ENCODE data around the gene MAP2K4. TPM values are rescaled to one million over a fixed set of nuclear protein-coding genes. Genes with fewer than 3 reads are reported as not detected.

The MAP2K4 gene
- total and polyA plus RNA-seq, 2 of the 4 experiments (the other 2 are of a cell fraction) = 14.5 to 32.6 TPM

DNA sequence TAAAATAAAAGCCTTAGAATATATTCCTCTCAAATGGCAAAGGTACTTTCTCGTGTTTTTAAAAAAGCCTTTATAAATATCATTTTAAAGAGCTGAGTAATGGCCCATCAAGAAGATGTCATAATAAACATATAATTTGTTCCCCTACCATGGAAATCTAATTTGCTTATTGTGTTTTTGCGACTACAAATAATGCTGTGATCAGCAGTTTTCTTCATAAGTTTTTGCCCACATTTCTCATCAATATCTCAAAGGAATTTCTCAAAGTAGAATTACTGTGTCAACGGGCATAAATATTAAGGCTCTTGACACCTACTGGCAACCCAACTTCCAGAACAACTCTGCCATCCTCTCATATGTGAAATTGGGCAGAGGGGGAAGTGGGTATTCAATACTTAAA, 40.9 kb upstream of the MAP2K4 start:
- intact Hi-C loops (cut with micrococcal nuclease) = no loop called here
- Histone ChIP-seq H2AFZ (replicated peaks; ENCODE audit: low read length, poor library complexity) (no peak overlapping the region), H3K79me1 (ENCODE audit: low read depth in 1 of 2, low read length in 2 of 2) (no peaks in the 10 kb centered on the region), H4K8ac (ENCODE audit: low read depth in 2 of 2, low read length in 2 of 2) (no peak overlapping the region), H3K36me3 (ENCODE audit: control insufficient read depth, insufficient read depth, low read length) (peaks cover 19% of the 10 kb centered on the region), H2BK5ac (ENCODE audit: low read depth, low read length, poor library complexity, severe bottlenecking) (no peak overlapping the region), H4K20me1 (ENCODE audit: insufficient read depth, low read length) (no peaks in the 10 kb centered on the region), H3K56ac (ENCODE audit: extremely low read depth, insufficient read depth, low read length) (no peak overlapping the region), H3K27ac (ENCODE audit: insufficient read depth, low read length) (no peak overlapping the region), H3K4me2 (ENCODE audit: low read depth, low read length) (no peak overlapping the region), H3K18ac (ENCODE audit: low read depth, low read length) (no peak overlapping the region), H2AK5ac (ENCODE audit: low read depth, low read length) (no peak overlapping the region), H2AK9ac (replicated peaks; ENCODE audit: low read depth, low read length, poor library complexity) (no peak overlapping the region), H3K4ac (ENCODE audit: low read depth, low read length) (no peak overlapping the region), H4K5ac (ENCODE audit: low read depth, low read length) (no peak overlapping the region), H3K9me1 (ENCODE audit: insufficient read depth, low read length) (no peaks in the 10 kb centered on the region), H3K27me3 (ENCODE audit: control insufficient read depth, insufficient read depth, low read length) (no peaks in the 10 kb centered on the region), H2BK120ac (ENCODE audit: low read depth, low read length) (no peak overlapping the region), H3K9me3 (ENCODE audit: control insufficient read depth, insufficient read depth, low read length) (no peaks in the 10 kb centered on the region), H3K4me1 (ENCODE audit: control insufficient read depth, insufficient read depth, low read length) (no peaks in the 10 kb centered on the region), H3K23ac (ENCODE audit: low read depth, low read length) (no peak overlapping the region), H2BK20ac (ENCODE audit: low read depth, low read length) (no peak overlapping the region), H3K9ac (ENCODE audit: low read depth, low read length) (no peak overlapping the region), H4K91ac (ENCODE audit: insufficient read depth, low read depth, low read length) (no peak overlapping the region), H3K4me3 (ENCODE audit: insufficient read depth, low read depth, low read length) (no peak overlapping the region), H3K14ac (replicated peaks; ENCODE audit: low read depth, low read length) (no peak overlapping the region), H2BK15ac (ENCODE audit: low read depth, low read length) (no peak overlapping the region)
- no TSS peak for BruUV-seq (replicated peaks)
- in situ Hi-C loops (cut with MboI; ENCODE audit: low sequenced_read_pairs) = loop anchor here (10.0 to 25.0 kb wide), 2 partner anchors 1105 to 1317 kb away; partner anchors contain the start of gene MYH3
- dilution Hi-C loops (cut with HindIII; ENCODE audit: low sequenced_read_pairs, unreplicated experiment) = no loop called here
- no peak for TF ChIP-seq RCOR1 (IDR thresholded peaks at IDR 0.05; ENCODE audit: insufficient replicate concordance, low read length)
- TF ChIP-seq CHD1 (IDR thresholded peaks at IDR 0.05; ENCODE audit: low read depth, low read length) = no peak
- TF ChIP-seq CEBPB (IDR thresholded peaks at IDR 0.05; ENCODE audit: low read depth, low read length) = no peak
- no peak for TF ChIP-seq FOS (IDR thresholded peaks at IDR 0.05; ENCODE audit: low read depth, low read length)
- peak; percentile 99 for TF ChIP-seq MAFK (IDR thresholded peaks at IDR 0.05; ENCODE audit: low read depth, low read length)
- ATAC-seq (ENCODE audit: low read depth) (no peak), DNase-seq (no peak)
- WGBS, 2 experiments (ENCODE audit: extremely low coverage in 2 of 2, insufficient read length in 1 of 2) = no CpG with 5 or more reads among the region's 3 CpGs
- ChIA-PET CTCF (interaction anchor here (0.7 kb wide), 1 partner anchor 26 kb away, joined by 3 read pairs; no protein-coding TSS in a partner anchor), POLR2A (ENCODE audit: unreplicated experiment) (no interaction called here)

Data from IMR-90 (cell line).